Endometrial microvascular endothelial cells (primary cell): ENCODE data around the gene ACTR3C. TPM values are rescaled to one million over a fixed set of nuclear protein-coding genes. Genes with fewer than 3 reads are reported as not detected.
"Not testable (repeated sequence)": the region's sequence is repeated elsewhere in the genome, so short reads cannot be mapped to it uniquely, and the experiment has no call there.

Experiments used
- in situ Hi-C: cut with HindIII; loops from 2 replicates; pipeline ENCODE4 v1.10.0; 2017; ENCODE audit warnings: low sequenced_read_pairs, low pct_unique_long_range_greater_than_20kb; ENCODE audit errors: inconsistent ontology term
- total RNA-seq: library from RNA; depleted of rRNA; stranded (reverse); fragments of >200 nt; gene quantifications from one replicate; pipeline ENCODE4 v1.2.3, GENCODE V29; 2015; ENCODE audit errors: inconsistent ontology term

ACTR3C gene
- total RNA-seq, 1 donor from 2014 or later, result not detected

- in situ Hi-C loops, result not testable (repeated sequence)
These were observed 75.6 kb downstream of the ACTR3C start for GRCh38 chr7:150247745-150248144.

GRCh38 chr7:150245208-150245607 lies 78.1 kb downstream of the ACTR3C start:
- in situ Hi-C loops, result not testable (repeated sequence)

- in situ Hi-C loops, result not testable (repeated sequence)
These were observed 80.4 kb downstream of the ACTR3C start for GRCh38 chr7:150242935-150243334.

DNA sequence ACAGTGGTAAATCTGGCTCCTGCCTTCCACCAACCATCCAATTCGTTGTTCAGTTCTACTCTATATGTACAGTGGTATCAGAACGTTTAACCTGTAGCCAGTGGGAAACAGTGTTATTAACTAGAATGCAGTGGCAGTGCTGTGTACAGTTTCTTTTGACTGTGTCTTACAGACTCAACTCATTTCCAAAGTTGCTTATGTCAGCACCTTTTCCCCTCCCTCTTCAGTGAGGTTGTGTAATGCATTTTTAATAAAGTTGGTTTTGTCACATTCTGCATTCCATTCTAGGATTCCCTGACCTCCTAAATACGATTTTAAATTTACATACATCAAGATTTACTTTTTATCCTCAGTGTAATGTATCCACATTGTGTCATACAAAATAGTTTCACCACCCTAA lies 97.9 kb downstream of the ACTR3C start:
- in situ Hi-C loops, result not testable (repeated sequence)

DNA sequence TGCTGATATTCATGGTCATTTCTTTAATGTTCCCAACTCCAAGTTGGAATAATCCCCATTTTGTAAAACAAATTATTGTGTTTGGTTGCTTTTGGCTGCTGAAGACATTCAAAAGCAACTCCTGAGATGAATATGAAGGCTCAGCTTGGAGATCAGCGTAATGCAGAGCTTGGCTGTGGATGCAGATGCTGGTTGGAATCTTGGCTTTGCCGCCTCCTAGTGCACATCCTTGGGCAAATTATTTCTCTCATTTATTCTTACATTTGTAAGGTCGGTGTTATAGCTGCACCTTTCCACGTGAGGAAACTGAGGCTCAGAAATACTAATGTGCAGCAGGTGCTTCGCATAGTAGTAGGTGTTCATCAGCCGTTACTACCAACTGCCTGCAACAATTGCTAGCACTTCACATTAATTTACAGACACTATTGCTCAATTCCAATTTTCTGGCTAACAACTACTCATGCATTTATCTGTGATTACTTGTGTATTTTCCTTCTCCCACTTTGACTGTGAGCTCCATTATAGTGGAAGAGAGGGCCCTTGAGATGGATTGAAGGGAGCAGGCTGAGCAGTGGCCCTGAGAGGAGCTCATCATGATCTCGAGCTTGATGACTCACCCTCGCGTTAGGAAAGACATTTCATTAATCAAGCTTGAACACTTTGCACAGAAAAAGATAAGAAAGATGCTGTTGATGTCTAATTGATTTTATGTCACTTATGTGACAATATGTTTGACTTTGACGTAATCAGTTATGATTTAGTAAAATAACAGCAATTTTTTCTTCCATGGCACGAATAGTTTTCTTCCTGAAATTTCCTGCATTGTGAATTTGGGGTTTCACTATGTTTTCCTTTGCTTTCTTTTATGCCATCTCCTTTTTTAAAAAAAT lies 101.0 kb downstream of the ACTR3C start:
- in situ Hi-C loops, result not testable (repeated sequence)

DNA sequence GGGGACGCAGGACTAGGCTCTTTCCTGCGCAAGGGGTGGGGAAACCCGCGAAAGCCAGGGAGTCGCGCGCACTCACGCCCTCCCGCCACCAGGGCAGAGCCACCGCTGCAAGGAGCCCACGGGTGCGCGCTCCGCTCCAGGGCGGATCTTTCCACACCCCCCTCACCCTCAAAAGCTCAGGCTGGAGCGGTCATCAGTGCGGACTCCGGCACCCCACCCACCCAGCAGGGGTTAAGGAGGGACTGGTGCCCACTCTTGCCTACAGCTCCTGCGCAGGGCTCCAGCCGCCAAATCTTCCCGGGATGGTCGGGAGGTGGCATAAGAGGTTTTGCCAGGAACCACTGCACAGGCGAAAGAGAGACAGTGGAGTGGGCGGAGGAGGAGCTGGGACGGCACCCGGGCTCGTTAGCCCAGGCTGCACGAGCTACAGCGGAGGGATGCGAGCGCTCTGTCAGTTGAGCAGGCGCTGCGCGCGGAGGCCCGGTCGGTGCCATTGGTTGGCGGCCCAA lies 102.6 kb downstream of the ACTR3C start:
- in situ Hi-C loops, result not testable (repeated sequence)

DNA sequence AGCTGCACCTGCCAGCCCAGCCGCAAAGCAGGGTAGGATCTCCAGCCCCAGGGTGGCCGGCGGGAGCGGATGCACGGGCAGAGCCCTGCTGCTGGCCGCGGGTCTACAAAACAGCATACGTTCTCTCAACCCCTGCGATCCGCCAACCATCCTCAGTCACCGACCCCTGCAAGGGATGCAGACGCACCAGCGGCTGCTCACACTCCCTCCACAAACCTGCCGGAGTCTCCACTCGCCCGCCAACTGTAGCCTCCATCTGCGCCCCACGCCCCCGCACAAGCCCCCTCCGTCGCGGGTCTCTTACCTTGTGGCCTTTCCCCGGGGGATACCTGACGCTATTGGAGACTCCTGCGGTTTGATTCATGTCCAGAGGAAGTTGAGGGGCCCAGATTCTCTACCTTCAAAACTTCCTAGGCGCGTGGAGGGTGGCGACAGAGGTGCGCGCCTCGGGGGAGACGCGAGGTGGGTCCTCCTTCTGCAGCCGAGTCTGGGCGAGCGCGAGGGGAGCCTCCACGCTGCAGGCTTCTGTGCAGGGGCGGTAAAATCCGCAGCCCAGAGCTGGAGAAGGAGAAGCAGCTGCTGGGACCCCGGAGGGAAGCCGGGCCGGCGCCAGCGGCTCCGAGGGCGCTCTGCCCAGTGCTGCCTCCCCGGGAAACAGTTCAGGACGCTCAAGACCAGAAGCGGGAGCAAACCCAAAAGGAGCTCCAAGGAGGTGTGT lies 103.2 kb downstream of the ACTR3C start:
- in situ Hi-C loops, result not testable (repeated sequence)

DNA sequence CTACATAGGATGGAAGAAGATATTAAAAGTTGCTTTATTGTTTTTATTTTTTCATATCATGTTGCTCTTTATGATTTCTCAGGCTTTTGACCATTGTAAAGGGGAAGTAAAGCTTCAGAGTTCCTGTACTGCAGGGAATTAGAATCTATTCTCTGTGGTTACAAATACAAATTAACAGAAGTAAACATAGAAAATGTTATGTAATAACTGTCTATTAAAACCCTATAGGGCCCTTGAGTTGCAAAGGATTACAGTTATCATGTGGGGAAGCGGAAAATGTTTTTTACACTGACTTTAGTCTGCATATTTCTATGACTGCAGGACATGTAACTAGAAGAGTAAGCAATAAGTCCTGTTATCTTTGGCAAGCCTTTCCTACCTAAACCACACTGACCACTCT lies 116.5 kb downstream of the ACTR3C start:
- in situ Hi-C loops, result not testable (repeated sequence)

- in situ Hi-C loops, result not testable (repeated sequence)
These were observed 117.5 kb downstream of the ACTR3C start for GRCh38 chr7:150205866-150206265.

GRCh38 chr7:150204577-150204976 lies 118.8 kb downstream of the ACTR3C start:
- in situ Hi-C loops, result not testable (repeated sequence)

GRCh38 chr7:150202894-150203293 lies 120.5 kb downstream of the ACTR3C start:
- in situ Hi-C loops, result not testable (repeated sequence)

Other genes starting within 250 kb of the ACTR3C start
- 0.56 TPM for gene LRRC61, start 190 bp downstream of the ACTR3C start, total RNA-seq
- not detected for gene RARRES2, start 18.1 kb upstream of the ACTR3C start, total RNA-seq
- gene REPIN1, start 45.3 kb upstream of the ACTR3C start, total RNA-seq, result 125 TPM
- gene ZNF775, start 55.8 kb upstream of the ACTR3C start, total RNA-seq, result 4.5 TPM
- 4.5 TPM for gene GIMAP8, start 127.1 kb upstream of the ACTR3C start, total RNA-seq
- gene GIMAP7, start 191.3 kb upstream of the ACTR3C start, total RNA-seq, result 7.0 TPM
- 43.2 TPM for gene GIMAP4, start 243.8 kb upstream of the ACTR3C start, total RNA-seq